B cell (primary cell): ENCODE results near the gene MFAP3L. TPM values are rescaled to one million over a fixed set of nuclear protein-coding genes. Genes with fewer than 3 reads are reported as not detected.

Experiments
- ATAC-seq: fragments of 200-7000 bp; cut with Tn5 transposase; one replicate; pipeline ENCODE4 v1.10.0; 2021; ENCODE audit warnings: low read depth, mild to moderate bottlenecking, moderate number of reproducible peaks, moderate library complexity
- CTCF ChIA-PET: fragments of 350-600 bp; sonication (Branson Sonifier 250); formaldehyde crosslinking; loops from one replicate; lab custom pipeline; 2021; ENCODE audit warnings: antibody characterized with exemption, inconsistent platforms; lab: Charles Lee
- POLR2A ChIA-PET: fragments of 350-600 bp; sonication (Branson Sonifier 250); formaldehyde crosslinking; loops from one replicate; lab custom pipeline; 2021; ENCODE audit warnings: antibody characterized with exemption; lab: Charles Lee
- DNase-seq: peaks from one replicate; pipeline ENCODE4 v3.0.0; 2013
- H2AFZ ChIP-seq: 2 replicates; pipeline ENCODE4 v1.6.1; 2012; ENCODE audit warnings: mild to moderate bottlenecking, low read depth, low read length; ENCODE audit not compliant: insufficient read depth, poor library complexity, severe bottlenecking
- H3K27ac ChIP-seq, 2 donors: 1 replicate in 1 of 2; 2 replicates in 1 of 2; pipeline ENCODE4 v1.5.1; 2012 to 2013; ENCODE audit warnings: low read length in 2 of 2, mild to moderate bottlenecking in 2 of 2, moderate library complexity in 1 of 2
- H3K27me3 ChIP-seq, 4 experiments: fragments of 200-600 bp in 1 of 4; sonication (generic) in 1 of 4; replicated peaks in 1 of 4; 1 replicate in 2 of 4; 2 replicates in 2 of 4; pipeline versions ENCODE4 v1.6.1 to v1.7.0; 2013 to 2016; ENCODE audit warnings: low read length in 3 of 4, mild to moderate bottlenecking in 2 of 4, mixed read lengths in 1 of 4, moderate library complexity in 1 of 4; ENCODE audit not compliant: insufficient read depth in 4 of 4, control insufficient read depth in 3 of 4; ENCODE audit errors: control extremely low read depth in 1 of 4
- H3K36me3 ChIP-seq, 2 experiments: replicated peaks in 1 of 2; 1 replicate in 1 of 2; 2 replicates in 1 of 2; pipeline versions ENCODE4 v1.6.1 to v1.7.1; 2013; ENCODE audit warnings: low read length in 1 of 2; ENCODE audit not compliant: insufficient read depth in 2 of 2, control insufficient read depth in 1 of 2; ENCODE audit errors: control extremely low read depth in 1 of 2, extremely low read depth in 1 of 2
- H3K4me1 ChIP-seq, 2 donors: fragments of 200-600 bp in 1 of 2; sonication (generic) in 1 of 2; 1 replicate in 1 of 2; 2 replicates in 1 of 2; pipeline versions ENCODE4 v1.5.1 to v1.6.1; 2013 to 2017; ENCODE audit warnings: low read length in 2 of 2; ENCODE audit not compliant: control insufficient read depth in 2 of 2, insufficient read depth in 2 of 2
- H3K4me2 ChIP-seq: replicated peaks from 2 replicates; pipeline ENCODE3; 2012; ENCODE audit warnings: mild to moderate bottlenecking, low read depth, low read length; ENCODE audit not compliant: poor library complexity, severe bottlenecking
- H3K4me3 ChIP-seq, 5 experiments: fragments of 200-600 bp in 1 of 5; sonication (generic) in 1 of 5; 1 replicate in 3 of 5; 2 replicates in 2 of 5; pipeline versions ENCODE4 v1.5.1 to v1.7.0; 2011 to 2016; ENCODE audit warnings: low read length in 4 of 5, mild to moderate bottlenecking in 4 of 5, low read depth in 2 of 5, control low read depth in 1 of 5, moderate library complexity in 1 of 5; ENCODE audit not compliant: insufficient read depth in 1 of 5; ENCODE audit errors: control extremely low read depth in 1 of 5, extremely low read depth in 1 of 5
- H3K79me2 ChIP-seq: fragments of 200-600 bp; sonication (generic); one replicate; pipeline ENCODE4 v1.6.0; 2016; ENCODE audit warnings: low read length; ENCODE audit not compliant: control insufficient read depth, insufficient read depth
- H3K9ac ChIP-seq: fragments of 200-600 bp; sonication (generic); 2 replicates; pipeline ENCODE4 v1.6.1; 2017; ENCODE audit warnings: mild to moderate bottlenecking, low read length, moderate library complexity
- H3K9me3 ChIP-seq, 3 donors: one replicate each; pipeline versions ENCODE4 v1.6.1 to v1.7.1; 2013; ENCODE audit warnings: low read length in 2 of 3; ENCODE audit not compliant: control insufficient read depth in 2 of 3, insufficient read depth in 1 of 3; ENCODE audit errors: control extremely low read depth in 1 of 3
- H4K20me1 ChIP-seq: 2 replicates; pipeline ENCODE4 v1.6.0; 2012; ENCODE audit warnings: mild to moderate bottlenecking, low read length; ENCODE audit not compliant: insufficient read depth, control insufficient read depth, poor library complexity, severe bottlenecking
- H3K27ac Mint-ChIP-seq: one replicate; pipeline ENCODE4 v1.8.0; 2021; ENCODE audit warnings: mixed read lengths
- H3K27me3 Mint-ChIP-seq: one replicate; pipeline ENCODE4 v1.8.0; 2021; ENCODE audit warnings: mixed read lengths
- H3K4me1 Mint-ChIP-seq: one replicate; pipeline ENCODE4 v1.8.0; 2021; ENCODE audit warnings: mixed read lengths
- H3K4me3 Mint-ChIP-seq: one replicate; pipeline ENCODE4 v1.8.0; 2021; ENCODE audit warnings: mixed read lengths
- H3K9me3 Mint-ChIP-seq: one replicate; pipeline ENCODE4 v1.8.0; 2022; ENCODE audit warnings: mixed read lengths; ENCODE audit not compliant: insufficient read depth
- EZH2 ChIP-seq: IDR thresholded peaks from 2 replicates; pipeline ENCODE4 v1.6.1; 2012; ENCODE audit warnings: borderline replicate concordance, low read depth, mild to moderate bottlenecking, moderate library complexity, low read length; ENCODE audit not compliant: insufficient read depth, poor library complexity, severe bottlenecking
- whole genome bisulfite sequencing: methylation state at CpG from one replicate; pipeline ENCODE4 v1.1.5; 2013; ENCODE audit warnings: missing lambda C conversion rate; ENCODE audit not compliant: insufficient coverage; 5-methylcytosine and 5-hydroxymethylcytosine counted together
- intact Hi-C: fragments of 100-400 bp; cut with micrococcal nuclease; formaldehyde crosslinking; loops from one replicate; pipeline ENCODE4 v1.10.0; 2022
- polyA plus RNA-seq: library from polyadenylated mRNA; depleted of rRNA; stranded (reverse); fragments of >200 nt; gene quantifications from 2 replicates; pipeline ENCODE4 v1.2.3, GENCODE V29; 2012
- total RNA-seq, 2 donors: library from RNA; stranded (reverse); fragments of 120-200 nt in 1 of 2; gene quantifications; 1 replicate in 1 of 2; 2 replicates in 1 of 2; pipeline versions ENCODE4 v1.2.3 to v1.2.4, GENCODE V29; 2013 to 2022
- TF ChIP-seq, protein P1 (sequence below): fragments of 200-600 bp; IDR thresholded peaks from one replicate; pipeline ENCODE4 v1.8.0; 2022; ENCODE audit warnings: antibody characterized with exemption, mild to moderate bottlenecking

Gene MFAP3L
- total and polyA plus RNA-seq, 2 donors (not counting 1 experiment from before 2014, with no cell fraction given): 0.37 to 0.63 TPM

DNA sequence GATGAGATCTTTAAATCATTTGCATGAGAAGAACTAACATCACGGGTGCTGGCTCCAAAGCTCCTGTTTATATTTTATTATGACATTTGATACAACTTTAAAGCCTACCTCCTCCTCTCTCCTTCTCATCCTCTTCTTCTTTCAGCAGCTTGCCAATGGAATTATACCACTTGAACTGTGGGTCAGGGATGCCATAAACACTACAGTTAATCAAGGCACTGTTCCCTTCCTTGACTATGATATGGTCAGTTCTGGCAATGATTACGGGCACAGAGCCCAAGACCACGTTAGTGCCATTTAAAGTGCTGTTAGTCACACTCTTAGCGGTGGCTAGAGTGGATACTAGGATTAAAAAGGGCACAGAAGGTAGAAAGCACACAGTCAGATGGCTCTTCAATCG, 20.7 kb downstream of the MFAP3L start:
- Histone ChIP-seq H3K9ac (no peak overlapping the region), H2AFZ (no peak overlapping the region), H3K4me2 (no peak overlapping the region), H3K27me3 (no peaks in the 10 kb centered on the region), H3K9me3 (no peaks in the 10 kb centered on the region), H3K79me2 (no peaks in the 10 kb centered on the region), H4K20me1 (no peaks in the 10 kb centered on the region), H3K4me1 (peaks cover 5 to 8% of the 10 kb centered on the region in 2 donors), H3K4me3 (no peak overlapping the region), H3K36me3 (no peaks in the 10 kb centered on the region), H3K27ac (no peak overlapping the region)
- H3K4me3 Mint-ChIP-seq: no peak overlapping the region
- peaks cover 7% of the 10 kb centered on the region for H3K4me1 Mint-ChIP-seq
- no peak for ATAC-seq
- no peaks in the 10 kb centered on the region for H3K9me3 Mint-ChIP-seq
- H3K27ac Mint-ChIP-seq: no peak overlapping the region
- 96% methylated on average over 3 of the region's 5 CpGs for WGBS
- H3K27me3 Mint-ChIP-seq: peaks cover 17% of the 10 kb centered on the region
- intact Hi-C loops: no loop called here
- TF ChIP-seq EZH2: no peak
- TF ChIP-seq, protein P1, sequence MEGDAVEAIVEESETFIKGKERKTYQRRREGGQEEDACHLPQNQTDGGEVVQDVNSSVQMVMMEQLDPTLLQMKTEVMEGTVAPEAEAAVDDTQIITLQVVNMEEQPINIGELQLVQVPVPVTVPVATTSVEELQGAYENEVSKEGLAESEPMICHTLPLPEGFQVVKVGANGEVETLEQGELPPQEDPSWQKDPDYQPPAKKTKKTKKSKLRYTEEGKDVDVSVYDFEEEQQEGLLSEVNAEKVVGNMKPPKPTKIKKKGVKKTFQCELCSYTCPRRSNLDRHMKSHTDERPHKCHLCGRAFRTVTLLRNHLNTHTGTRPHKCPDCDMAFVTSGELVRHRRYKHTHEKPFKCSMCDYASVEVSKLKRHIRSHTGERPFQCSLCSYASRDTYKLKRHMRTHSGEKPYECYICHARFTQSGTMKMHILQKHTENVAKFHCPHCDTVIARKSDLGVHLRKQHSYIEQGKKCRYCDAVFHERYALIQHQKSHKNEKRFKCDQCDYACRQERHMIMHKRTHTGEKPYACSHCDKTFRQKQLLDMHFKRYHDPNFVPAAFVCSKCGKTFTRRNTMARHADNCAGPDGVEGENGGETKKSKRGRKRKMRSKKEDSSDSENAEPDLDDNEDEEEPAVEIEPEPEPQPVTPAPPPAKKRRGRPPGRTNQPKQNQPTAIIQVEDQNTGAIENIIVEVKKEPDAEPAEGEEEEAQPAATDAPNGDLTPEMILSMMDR: no peak
- DNase-seq: no peak
- POLR2A ChIA-PET: no interaction called here
- CTCF ChIA-PET: no interaction called here

- Histone ChIP-seq H3K27ac (no peak overlapping the region), H3K9ac (no peak overlapping the region), H3K4me2 (no peak overlapping the region), H3K9me3 (no peaks in the 10 kb centered on the region), H2AFZ (no peak overlapping the region), H3K36me3 (no peaks in the 10 kb centered on the region), H3K79me2 (no peaks in the 10 kb centered on the region), H3K4me3 (no peak overlapping the region), H3K27me3 (no peaks in the 10 kb centered on the region), H4K20me1 (no peaks in the 10 kb centered on the region), H3K4me1 (peaks cover 5 to 8% of the 10 kb centered on the region in 2 donors)
- Mint-ChIP-seq H3K4me1 (peaks cover 7% of the 10 kb centered on the region), H3K27me3 (peaks cover 14% of the 10 kb centered on the region), H3K9me3 (no peaks in the 10 kb centered on the region), H3K27ac (no peak overlapping the region), H3K4me3 (no peak overlapping the region)
- POLR2A ChIA-PET: no interaction called here
- DNase-seq (no peak), ATAC-seq (no peak)
- intact Hi-C loops: no loop called here
- 90% methylated on average over 4 of the region's 5 CpGs for WGBS
- CTCF ChIA-PET: no interaction called here
- no peak for TF ChIP-seq EZH2
- TF ChIP-seq, protein P1: no peak
Measured at GRCh38 chr4:170004651-170005295, 21.4 kb downstream of the MFAP3L start.
